GF-D8 (cell line): ENCODE measurements around the gene MGST3.
"Not testable (repeated sequence)": the region's sequence is repeated elsewhere in the genome, so short reads cannot be mapped to it uniquely, and the experiment has no call there.

Experiments
- DNase-seq: peaks from one replicate; lab custom pipeline; 2025; lab: John Stamatoyannopoulos, UW

The MGST3 gene

GRCh38 chr1:165630629-165631341 lies at the start of gene MGST3:
Gene MGST3, plus strand, starts transcription at chr1:165631234. Its CDS starts 18,614 bp downstream, at chr1:165649848.
- DNase-seq, result peak; percentile 91

GRCh38 chr1:165581926-165582325 lies 49.1 kb upstream of the MGST3 start:
- no peak for DNase-seq

GRCh38 chr1:165586398-165586797 lies 44.6 kb upstream of the MGST3 start:
- no peak for DNase-seq

- DNase-seq, result not testable (repeated sequence)
Observed at GRCh38 chr1:165591391-165591790, 39.6 kb upstream of the MGST3 start.

- no peak for DNase-seq
Observed at GRCh38 chr1:165592945-165593823, 37.9 kb upstream of the MGST3 start.

GRCh38 chr1:165595246-165595938 lies 35.6 kb upstream of the MGST3 start:
- no peak for DNase-seq

GRCh38 chr1:165597883-165598675 lies 33.0 kb upstream of the MGST3 start:
- DNase-seq, result peak; percentile 83

- DNase-seq, result no peak
Observed at GRCh38 chr1:165598676-165599059, 32.4 kb upstream of the MGST3 start.

GRCh38 chr1:165600793-165601192 lies 30.2 kb upstream of the MGST3 start:
- no peak for DNase-seq

GRCh38 chr1:165603810-165604209 lies 27.2 kb upstream of the MGST3 start:
- DNase-seq, result no peak

- DNase-seq, result no peak
Observed at GRCh38 chr1:165605246-165605645, 25.8 kb upstream of the MGST3 start.

GRCh38 chr1:165606676-165607075 lies 24.4 kb upstream of the MGST3 start:
- DNase-seq, result not testable (repeated sequence)

- DNase-seq, result no peak
Observed at GRCh38 chr1:165610866-165611265, 20.2 kb upstream of the MGST3 start.

- DNase-seq, result no peak
Observed at GRCh38 chr1:165612062-165612461, 19.0 kb upstream of the MGST3 start.

- DNase-seq, result no peak
Observed at GRCh38 chr1:165616054-165616612, 14.9 kb upstream of the MGST3 start.

- no peak for DNase-seq
Observed at GRCh38 chr1:165616987-165617546, 14.0 kb upstream of the MGST3 start.

- no peak for DNase-seq
Observed at GRCh38 chr1:165619647-165620151, 11.3 kb upstream of the MGST3 start.

GRCh38 chr1:165623624-165624023 lies 7.4 kb upstream of the MGST3 start:
- DNase-seq, result no peak

- no peak for DNase-seq
Observed at GRCh38 chr1:165624441-165624840, 6.6 kb upstream of the MGST3 start.

- DNase-seq, result no peak
Observed at GRCh38 chr1:165628147-165628822, 2.7 kb upstream of the MGST3 start.
